Skeletal muscle tissue (tissue), 4 donors: ENCODE results near the gene ARID1B. TPM values are rescaled to one million over a fixed set of nuclear protein-coding genes. Genes with fewer than 3 reads are reported as not detected.
A peak's percentile ranks its signal among the peaks of the same experiment; 100 is the strongest.

Experiments
- H3K27ac ChIP-seq: one replicate; pipeline ENCODE4 v1.7.0; 2013; ENCODE audit warnings: mild to moderate bottlenecking, low read depth, low read length, inconsistent platforms
- H3K27me3 ChIP-seq, 3 donors: one replicate each; pipeline ENCODE4 v1.7.0; 2013; ENCODE audit warnings: low read length in 3 of 3; ENCODE audit not compliant: control insufficient read depth in 3 of 3, insufficient read depth in 3 of 3
- H3K36me3 ChIP-seq, 3 donors: one replicate each; pipeline ENCODE4 v1.7.0; 2013; ENCODE audit warnings: low read length in 3 of 3; ENCODE audit not compliant: control insufficient read depth in 3 of 3, insufficient read depth in 3 of 3
- H3K4me1 ChIP-seq, 3 donors: one replicate each; pipeline ENCODE4 v1.7.0; 2013; ENCODE audit warnings: low read length in 3 of 3, mild to moderate bottlenecking in 3 of 3; ENCODE audit not compliant: control insufficient read depth in 3 of 3, insufficient read depth in 3 of 3
- H3K4me3 ChIP-seq, 3 donors: one replicate each; pipeline ENCODE4 v1.7.0; 2013; ENCODE audit warnings: low read length in 3 of 3
- H3K9ac ChIP-seq, 3 donors: one replicate each; pipeline ENCODE4 v1.7.0; 2013; ENCODE audit warnings: low read length in 3 of 3, mild to moderate bottlenecking in 3 of 3, moderate library complexity in 2 of 3, low read depth in 1 of 3
- H3K9me3 ChIP-seq, 3 donors: one replicate each; pipeline ENCODE4 v1.7.0; 2013; ENCODE audit warnings: low read length in 3 of 3; ENCODE audit not compliant: control insufficient read depth in 3 of 3
- total RNA-seq: library from RNA; depleted of rRNA; stranded (reverse); fragments of >200 nt; gene quantifications from one replicate; pipeline ENCODE4 v1.2.3, GENCODE V29; 2014
- donor health status: Osteomylitis.

Gene ARID1B
- total RNA-seq, 1 donor from 2014 or later: 73.6 TPM

- peaks cover 24 to 40% (median 32%) of the 10 kb centered on the region in 3 donors for H3K4me1 ChIP-seq
- H3K9me3 ChIP-seq: no peaks in the 10 kb centered on the region
- no peak overlapping the region for H3K27ac ChIP-seq
- H3K4me3 ChIP-seq: peak overlapping the region in 1 of 3 donors; percentile 4
- no peaks in the 10 kb centered on the region for H3K27me3 ChIP-seq
- no peaks in the 10 kb centered on the region for H3K36me3 ChIP-seq
- peak overlapping the region in 1 of 3 donors; percentile 55 for H3K9ac ChIP-seq
These were observed 193.5 kb downstream of the ARID1B start for GRCh38 chr6:156970595-156971112.

- peaks cover 30 to 46% (median 38%) of the 10 kb centered on the region in 3 donors for H3K4me1 ChIP-seq
- no peak overlapping the region for H3K9ac ChIP-seq
- no peaks in the 10 kb centered on the region for H3K27me3 ChIP-seq
- H3K4me3 ChIP-seq: no peak overlapping the region
- H3K36me3 ChIP-seq: no peaks in the 10 kb centered on the region
- no peaks in the 10 kb centered on the region for H3K9me3 ChIP-seq
- H3K27ac ChIP-seq: no peak overlapping the region
These were observed 194.1 kb downstream of the ARID1B start for GRCh38 chr6:156971153-156971885.

GRCh38 chr6:156972145-156972544 lies 195.0 kb downstream of the ARID1B start:
- H3K9ac ChIP-seq: no peak overlapping the region
- no peaks in the 10 kb centered on the region for H3K9me3 ChIP-seq
- no peak overlapping the region for H3K4me3 ChIP-seq
- H3K27me3 ChIP-seq: no peaks in the 10 kb centered on the region
- no peaks in the 10 kb centered on the region for H3K36me3 ChIP-seq
- H3K4me1 ChIP-seq: peaks cover 30 to 49% (median 38%) of the 10 kb centered on the region in 3 donors
- no peak overlapping the region for H3K27ac ChIP-seq

GRCh38 chr6:156974830-156975261 lies 197.7 kb downstream of the ARID1B start:
- no peaks in the 10 kb centered on the region for H3K9me3 ChIP-seq
- no peak overlapping the region for H3K4me3 ChIP-seq
- H3K36me3 ChIP-seq: no peaks in the 10 kb centered on the region
- H3K27me3 ChIP-seq: no peaks in the 10 kb centered on the region
- no peak overlapping the region for H3K27ac ChIP-seq
- H3K9ac ChIP-seq: no peak overlapping the region
- H3K4me1 ChIP-seq: peaks cover 31 to 53% (median 41%) of the 10 kb centered on the region in 3 donors

- no peaks in the 10 kb centered on the region for H3K36me3 ChIP-seq
- no peak overlapping the region for H3K9ac ChIP-seq
- H3K4me1 ChIP-seq: peaks cover 32 to 56% (median 43%) of the 10 kb centered on the region in 3 donors
- no peaks in the 10 kb centered on the region for H3K9me3 ChIP-seq
- H3K4me3 ChIP-seq: no peak overlapping the region
- H3K27ac ChIP-seq: no peak overlapping the region
- no peaks in the 10 kb centered on the region for H3K27me3 ChIP-seq
These were observed 198.2 kb downstream of the ARID1B start for GRCh38 chr6:156975414-156975813.

GRCh38 chr6:156976216-156977127 lies 199.3 kb downstream of the ARID1B start:
- Histone ChIP-seq H3K4me3 (peak overlapping the region; percentile 48 to 66 (median 49)), H3K4me1 (peaks cover 32 to 57% (median 41%) of the 10 kb centered on the region in 3 donors), H3K36me3 (no peaks in the 10 kb centered on the region), H3K9ac (peak overlapping the region; percentile 39 to 65 (median 63)), H3K27ac (peak overlapping the region; percentile 54), H3K27me3 (no peaks in the 10 kb centered on the region), H3K9me3 (no peaks in the 10 kb centered on the region)

GRCh38 chr6:156977527-156978291 lies 200.5 kb downstream of the ARID1B start:
- Histone ChIP-seq H3K9ac (peak overlapping the region in 2 of 3 donors; percentile 17 to 25), H3K4me1 (peaks cover 28 to 48% (median 29%) of the 10 kb centered on the region in 3 donors), H3K27ac (peak overlapping the region; percentile 39), H3K9me3 (no peaks in the 10 kb centered on the region), H3K36me3 (no peaks in the 10 kb centered on the region), H3K27me3 (no peaks in the 10 kb centered on the region), H3K4me3 (peak overlapping the region; percentile 2 to 8 (median 3))

- Histone ChIP-seq H3K4me3 (no peak overlapping the region), H3K36me3 (no peaks in the 10 kb centered on the region), H3K27ac (no peak overlapping the region), H3K27me3 (no peaks in the 10 kb centered on the region), H3K9me3 (no peaks in the 10 kb centered on the region), H3K4me1 (peaks cover 32 to 58% (median 32%) of the 10 kb centered on the region in 3 donors), H3K9ac (no peak overlapping the region)
These were observed 201.8 kb downstream of the ARID1B start for GRCh38 chr6:156978948-156979347.

GRCh38 chr6:156980515-156980914 lies 203.3 kb downstream of the ARID1B start:
- Histone ChIP-seq H3K36me3 (no peaks in the 10 kb centered on the region), H3K27me3 (no peaks in the 10 kb centered on the region), H3K4me3 (no peak overlapping the region), H3K4me1 (peaks cover 32 to 55% (median 34%) of the 10 kb centered on the region in 3 donors), H3K9me3 (no peaks in the 10 kb centered on the region), H3K27ac (no peak overlapping the region), H3K9ac (peak overlapping the region in 1 of 3 donors; percentile 9)
